Right kidney (tissue), 9 donors: ENCODE data around the gene MARVELD1.
A peak's percentile ranks its signal among the peaks of the same experiment; 100 is the strongest.
"Not testable (repeated sequence)": the region's sequence is repeated elsewhere in the genome, so short reads cannot be mapped to it uniquely, and the experiment has no call there.

Source experiments
- DNase-seq: peaks from one replicate; pipeline ENCODE4 v3.0.0-alpha.2; 2016
- long read RNA-seq, 8 donors: transcript quantifications; one replicate each; lab custom pipeline, GENCODE V29; 2026

Gene MARVELD1
- long read RNA-seq, donor 1, transcript MARVELD1-201 (2 exons, 3,221 nt) = major isoform, 11 of 26 reads
- long read RNA-seq, donor 1, partial matches to known transcripts = 14 of 26 reads
- long read RNA-seq, donor 1, other reads (novel, unspliced or antisense) = 0 of 26 reads
- long read RNA-seq, donor 2, transcript MARVELD1-201 (2 exons, 3,221 nt) = major isoform, 11 of 16 reads
- long read RNA-seq, donor 2, partial matches to known transcripts = 5 of 16 reads
- long read RNA-seq, donor 2, other reads (novel, unspliced or antisense) = 0 of 16 reads
- long read RNA-seq, donor 3, transcript MARVELD1-201 (2 exons, 3,221 nt) = major isoform, 8 of 15 reads
- long read RNA-seq, donor 3, partial matches to known transcripts = 7 of 15 reads
- long read RNA-seq, donor 3, other reads (novel, unspliced or antisense) = 0 of 15 reads
- long read RNA-seq, donor 4, transcript MARVELD1-201 (2 exons, 3,221 nt) = major isoform, 20 of 20 reads
- long read RNA-seq, donor 4, partial matches to known transcripts = 0 of 20 reads
- long read RNA-seq, donor 4, other reads (novel, unspliced or antisense) = 0 of 20 reads
- long read RNA-seq, donor 5, transcript MARVELD1-201 (2 exons, 3,221 nt) = major isoform, 11 of 16 reads
- long read RNA-seq, donor 5, partial matches to known transcripts = 5 of 16 reads
- long read RNA-seq, donor 5, other reads (novel, unspliced or antisense) = 0 of 16 reads
- long read RNA-seq, donor 6, transcript MARVELD1-201 (2 exons, 3,221 nt) = major isoform, 17 of 17 reads
- long read RNA-seq, donor 6, partial matches to known transcripts = 0 of 17 reads
- long read RNA-seq, donor 6, other reads (novel, unspliced or antisense) = 0 of 17 reads
- long read RNA-seq, donor 7, transcript MARVELD1-201 (2 exons, 3,221 nt) = major isoform, 17 of 17 reads
- long read RNA-seq, donor 7, partial matches to known transcripts = 0 of 17 reads
- long read RNA-seq, donor 7, other reads (novel, unspliced or antisense) = 0 of 17 reads
- long read RNA-seq, donor 8, transcript MARVELD1-201 (2 exons, 3,221 nt) = major isoform, 8 of 8 reads
- long read RNA-seq, donor 8, partial matches to known transcripts = 0 of 8 reads
- long read RNA-seq, donor 8, other reads (novel, unspliced or antisense) = 0 of 8 reads

GRCh38 chr10:97713339-97713825 lies at the start of gene MARVELD1:
TSS of gene MARVELD1 (plus strand) at chr10:97713730. CDS start at chr10:97713877, 147 bp downstream.
- DNase-seq = peak; percentile 82

- DNase-seq = no peak
These were observed 49.2 kb upstream of the MARVELD1 start for GRCh38 chr10:97664282-97664850.

- DNase-seq = no peak
These were observed 46.5 kb upstream of the MARVELD1 start for GRCh38 chr10:97666992-97667391.

DNA sequence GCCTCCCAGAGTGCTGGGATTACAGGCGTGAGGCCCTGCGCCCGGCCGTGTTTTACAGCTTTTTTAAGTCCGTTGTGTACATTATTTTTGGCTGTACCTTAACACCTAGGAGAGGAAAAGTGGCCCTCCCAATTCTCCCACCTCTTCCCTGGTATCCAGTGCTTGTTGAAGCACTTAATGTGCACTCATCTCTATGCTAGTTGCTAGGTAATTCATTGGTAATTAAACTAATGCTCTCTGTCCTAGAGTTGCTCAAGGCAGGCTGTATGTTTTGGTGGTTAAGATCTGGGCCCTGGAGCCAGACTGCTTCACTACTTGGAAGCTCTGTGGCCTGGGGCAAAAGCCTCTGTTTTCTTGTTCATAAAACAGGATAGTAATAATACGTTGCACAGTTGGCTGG lies 46.1 kb upstream of the MARVELD1 start:
- DNase-seq = no peak

- DNase-seq = no peak
These were observed 44.0 kb upstream of the MARVELD1 start for GRCh38 chr10:97669571-97669970.

DNA sequence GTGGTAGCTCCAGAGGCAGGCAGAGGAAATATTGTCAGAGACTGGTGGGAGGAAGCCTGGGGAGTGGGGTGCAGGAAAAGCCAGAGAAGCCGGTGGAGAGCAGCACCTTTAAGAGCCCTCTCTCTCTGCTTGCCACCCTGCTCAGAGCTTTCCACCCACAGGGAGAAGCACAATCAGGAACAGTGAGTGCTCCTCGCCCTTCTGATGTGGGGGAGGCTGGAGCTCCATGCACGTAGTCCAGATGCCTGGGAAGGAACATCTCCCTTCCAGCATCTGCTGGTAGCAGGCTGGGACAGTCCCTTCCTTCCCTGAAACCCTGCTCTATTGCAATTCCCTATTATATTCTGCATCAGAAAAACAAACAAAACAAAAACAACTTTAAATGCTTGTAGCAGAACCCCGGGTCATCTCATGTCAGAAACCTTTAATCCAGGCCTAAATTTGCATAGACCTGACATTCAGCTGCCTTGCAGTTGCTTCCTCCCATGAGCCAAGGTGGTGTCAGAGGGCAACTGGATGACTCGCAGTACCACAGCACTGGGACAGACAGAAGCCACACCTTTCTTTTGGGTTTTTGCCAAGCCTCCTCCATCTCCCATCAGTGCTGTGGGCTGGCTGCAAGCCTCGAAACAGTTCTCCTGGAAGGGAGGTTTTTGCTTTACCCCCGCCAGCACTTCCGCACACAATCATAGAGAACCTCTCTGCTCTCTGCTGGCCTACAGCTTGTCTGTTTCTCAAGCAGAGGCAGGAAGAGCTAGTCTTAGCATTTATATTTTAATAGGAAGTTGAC lies 39.6 kb upstream of the MARVELD1 start:
- no peak for DNase-seq

DNA sequence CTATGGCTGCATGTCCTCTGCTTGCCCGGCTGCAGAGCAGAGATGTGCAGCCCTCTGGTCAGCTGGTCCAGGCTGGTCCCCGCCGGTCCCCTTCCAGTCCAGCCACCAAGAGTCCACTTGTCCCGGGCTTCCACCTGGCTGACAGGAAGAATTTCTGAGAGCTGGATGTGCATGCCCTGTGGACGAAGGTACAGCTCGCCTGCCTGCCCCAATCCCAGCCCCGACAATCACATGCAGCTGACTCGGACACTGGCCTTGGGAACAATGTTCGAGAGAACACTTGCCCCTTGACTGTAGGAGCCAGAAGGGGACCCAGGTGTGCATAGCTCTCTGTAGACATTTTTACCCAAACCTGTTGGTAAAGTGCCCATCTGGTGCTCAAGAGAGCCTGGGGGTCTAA lies 38.3 kb upstream of the MARVELD1 start:
- DNase-seq = no peak

DNA sequence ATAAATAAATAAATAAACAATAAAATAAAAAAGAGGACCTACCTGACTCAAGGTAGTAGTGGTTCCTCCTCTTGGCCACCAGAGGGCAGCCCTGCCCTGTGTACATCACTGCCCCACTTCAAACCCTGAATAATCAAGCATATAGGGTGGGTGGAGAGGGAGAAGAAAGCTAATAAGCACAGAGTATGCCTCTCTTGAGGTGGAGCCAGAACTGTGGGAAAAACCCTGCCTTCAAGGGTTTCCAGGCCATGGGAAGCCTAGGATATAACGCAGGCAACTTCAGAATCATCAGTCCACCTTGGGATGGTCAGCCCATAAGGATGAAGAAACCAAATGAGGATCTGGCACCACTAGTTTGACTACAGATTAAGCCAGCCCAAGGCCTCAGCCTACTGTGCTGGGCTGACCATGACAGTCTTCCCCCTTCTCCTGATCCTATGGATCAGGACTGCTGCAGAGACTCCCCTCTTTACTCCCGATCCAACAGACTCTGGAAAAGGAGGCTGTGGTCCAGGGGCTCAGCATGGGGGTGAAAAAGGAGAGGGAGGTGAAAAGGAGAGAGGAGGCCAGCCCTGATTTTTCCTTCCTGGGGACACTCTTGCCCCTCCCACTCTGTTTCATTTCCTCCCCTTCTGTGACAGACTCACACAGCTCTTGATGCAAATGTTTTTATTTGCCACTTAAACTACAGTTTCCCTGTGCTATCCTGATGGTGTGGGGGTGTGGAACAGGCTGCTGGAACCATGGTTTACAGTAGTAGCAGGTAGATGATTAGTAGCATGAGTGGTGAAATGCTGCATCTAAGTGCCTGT lies 36.6 kb upstream of the MARVELD1 start:
- no peak for DNase-seq

DNA sequence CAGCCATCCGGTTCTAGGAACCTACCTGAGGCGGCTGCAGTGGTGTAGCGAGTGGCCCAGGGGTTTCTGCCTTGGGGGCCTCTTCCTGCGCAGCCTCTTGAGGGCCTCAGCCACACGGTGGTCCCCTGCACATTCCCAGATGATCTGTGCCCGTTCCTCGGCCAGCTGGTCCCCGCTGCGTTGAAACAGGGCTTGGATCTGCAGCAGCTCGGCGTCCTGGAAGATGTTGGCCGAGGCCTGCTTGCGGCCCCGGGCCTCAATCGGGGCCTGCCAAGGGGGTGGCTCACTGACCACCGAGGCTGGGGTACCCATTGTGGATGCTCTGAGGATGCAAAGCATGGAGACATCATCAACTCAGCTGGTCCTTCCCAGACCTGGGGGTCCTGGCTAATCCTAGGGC lies 33.9 kb upstream of the MARVELD1 start:
- DNase-seq = no peak

DNA sequence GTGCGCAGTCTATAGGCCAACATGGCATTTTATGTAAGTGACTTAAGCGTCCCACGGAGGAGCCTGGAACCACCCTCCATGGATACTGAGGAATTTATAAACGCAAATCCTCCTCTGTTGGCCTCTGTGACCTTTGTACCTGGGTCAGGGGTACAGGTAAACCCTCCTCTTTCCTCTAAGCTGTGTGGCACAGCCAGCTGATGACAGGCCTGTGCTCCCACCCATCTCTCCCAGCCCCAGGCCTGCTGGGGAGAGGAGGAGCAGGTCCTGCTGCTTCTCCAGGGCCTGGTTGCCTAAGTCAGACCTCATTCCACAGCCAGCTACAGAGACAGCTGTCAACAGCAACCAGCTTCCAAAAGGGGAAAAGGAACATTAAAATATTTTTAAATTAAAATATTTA lies 31.5 kb upstream of the MARVELD1 start:
- DNase-seq = no peak

- no peak for DNase-seq
These were observed 29.8 kb upstream of the MARVELD1 start for GRCh38 chr10:97683556-97684367.

GRCh38 chr10:97684368-97684713 lies 29.2 kb upstream of the MARVELD1 start:
- not testable (repeated sequence) for DNase-seq

DNA sequence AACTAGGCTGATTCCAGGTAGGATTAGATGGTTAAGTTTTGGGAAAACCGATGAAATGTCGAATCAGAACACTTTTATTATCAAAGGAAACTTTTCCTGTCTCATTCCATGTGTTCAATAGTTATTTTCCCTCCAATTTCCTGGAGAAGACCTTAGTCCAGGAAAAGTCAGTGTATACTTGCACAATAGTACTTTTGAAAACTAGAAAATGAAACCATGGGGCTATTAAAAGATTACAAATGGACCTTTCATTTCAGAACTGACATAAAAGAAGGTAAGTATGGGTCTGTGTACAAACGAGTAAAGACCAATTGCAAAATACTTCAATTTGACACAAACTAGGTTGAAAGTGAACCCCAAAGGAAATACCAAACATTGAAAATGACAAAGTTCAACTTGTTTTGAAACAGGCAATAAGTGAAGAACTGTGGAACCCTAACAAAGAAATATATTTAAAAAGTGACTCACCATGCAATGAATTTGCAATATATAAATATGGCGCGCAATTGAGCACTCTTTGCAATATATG lies 28.6 kb upstream of the MARVELD1 start:
- DNase-seq = no peak

DNA sequence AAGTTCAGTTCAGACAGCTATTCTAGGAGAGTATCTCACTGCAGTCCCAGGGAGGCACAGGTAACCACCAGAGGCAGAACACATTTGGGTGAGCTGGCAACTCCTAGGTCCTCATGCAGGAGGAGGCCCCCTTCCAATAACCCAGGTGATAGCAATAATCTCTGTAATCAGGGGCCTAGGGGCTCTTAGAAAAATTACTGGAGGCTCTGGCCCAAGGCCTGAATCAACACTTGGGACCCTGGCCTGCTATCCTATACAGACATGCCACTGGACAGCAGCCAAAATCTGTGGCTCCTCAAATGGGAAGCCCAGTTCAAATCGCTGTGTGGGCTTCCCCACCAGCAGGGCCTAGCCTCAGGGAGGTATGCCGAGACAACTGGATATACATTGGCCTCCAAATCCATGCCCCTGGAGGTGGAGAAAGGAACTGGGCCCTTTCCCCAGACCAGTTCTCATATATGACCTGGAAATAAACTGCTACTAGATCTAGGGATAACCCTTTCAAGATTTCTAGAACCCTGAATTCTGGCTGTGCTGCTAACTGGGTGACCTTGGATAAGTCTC lies 28.1 kb upstream of the MARVELD1 start:
- no peak for DNase-seq

- DNase-seq = no peak
These were observed 27.1 kb upstream of the MARVELD1 start for GRCh38 chr10:97686301-97686961.

DNA sequence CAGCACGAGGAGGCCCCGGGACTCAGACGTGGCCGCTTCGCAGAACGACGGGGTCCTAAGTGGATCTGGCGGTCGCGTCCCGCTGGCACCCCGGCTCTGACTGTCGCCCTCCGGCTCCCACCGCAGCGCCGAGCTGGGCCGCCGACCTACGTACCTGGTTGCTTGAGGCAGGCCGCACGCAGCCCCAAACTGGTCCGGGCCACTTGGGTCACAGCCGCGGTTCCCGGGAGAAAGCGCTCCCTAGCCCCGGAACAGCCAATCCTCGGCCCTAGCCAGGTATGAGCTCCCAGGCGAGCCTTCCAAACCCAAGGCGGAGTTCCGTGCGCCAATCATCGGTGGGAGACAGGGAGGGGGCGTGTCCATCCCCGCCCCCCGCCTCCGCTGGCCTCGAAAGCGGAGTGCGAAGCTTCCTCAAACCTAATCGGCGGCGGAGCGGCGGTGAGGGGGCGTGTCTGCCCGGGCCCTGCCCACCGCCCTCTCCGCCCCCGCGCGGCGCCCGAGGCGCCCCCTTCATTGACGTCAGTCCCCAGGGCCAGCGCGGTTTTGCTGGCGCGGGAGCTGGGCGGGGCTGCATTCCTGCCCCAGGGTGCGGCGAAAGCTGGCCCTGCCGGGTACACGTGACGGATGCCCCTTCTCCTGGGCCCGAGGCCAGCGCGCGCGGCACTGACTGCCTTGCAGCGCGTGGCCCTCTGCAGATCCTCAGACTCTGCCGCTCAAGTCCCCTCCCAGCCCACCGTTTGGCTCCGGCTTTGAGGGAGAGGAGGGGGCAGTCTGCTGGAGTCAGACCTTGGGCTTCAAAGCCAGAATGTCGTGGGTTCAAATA lies 26.4 kb upstream of the MARVELD1 start, which contains the start of gene AVPI1:
AVPI1 (minus strand) TSS at position 280 of the 823 bp plus-strand sequence. CDS start 7,336 bp downstream, outside the sequence.
- DNase-seq = peak; percentile 93
